ENCODE results near the gene CDK16. TPM values are rescaled to one million over a fixed set of nuclear protein-coding genes. Genes with fewer than 3 reads are reported as not detected.

CDK16 gene
- polyA plus RNA-seq, 1 donor from 2014 or later, result 99.0 TPM

GRCh38 chrX:47202877-47203276, 15.6 kb upstream of the CDK16 start:
- no peaks in the 10 kb centered on the region for H3F3A ChIP-seq (ENCODE audit: insufficient read depth, low read length, poor library complexity, severe bottlenecking)
- no peak overlapping the region for H3K4me2 ChIP-seq (ENCODE audit: low read length)
- no peaks in the 10 kb centered on the region for H3K9me2 ChIP-seq (ENCODE audit: insufficient read depth, low read length)
- no peaks in the 10 kb centered on the region for H3K27me3 ChIP-seq (ENCODE audit: insufficient read depth, low read depth, low read length)
- TF ChIP-seq CTCF (IDR thresholded peaks at IDR 0.05; ENCODE audit: poor library complexity, severe bottlenecking) (no peak), POLR2AphosphoS5 (IDR thresholded peaks at IDR 0.05) (no peak), TAF1 (IDR thresholded peaks at IDR 0.05; ENCODE audit: low read depth) (no peak), EZH2 (IDR thresholded peaks at IDR 0.05; ENCODE audit: borderline replicate concordance, insufficient read depth, low read length, poor library complexity, severe bottlenecking) (no peak), RAD21 (conservative IDR thresholded peaks at IDR 0.05) (no peak), EP300 (conservative IDR thresholded peaks at IDR 0.05; ENCODE audit: poor library complexity, severe bottlenecking) (no peak), SMC3 (conservative IDR thresholded peaks at IDR 0.05; ENCODE audit: poor library complexity) (no peak), MXI1 (conservative IDR thresholded peaks at IDR 0.05; ENCODE audit: poor library complexity, severe bottlenecking) (no peak)
- TF ChIP-seq, protein P1, sequence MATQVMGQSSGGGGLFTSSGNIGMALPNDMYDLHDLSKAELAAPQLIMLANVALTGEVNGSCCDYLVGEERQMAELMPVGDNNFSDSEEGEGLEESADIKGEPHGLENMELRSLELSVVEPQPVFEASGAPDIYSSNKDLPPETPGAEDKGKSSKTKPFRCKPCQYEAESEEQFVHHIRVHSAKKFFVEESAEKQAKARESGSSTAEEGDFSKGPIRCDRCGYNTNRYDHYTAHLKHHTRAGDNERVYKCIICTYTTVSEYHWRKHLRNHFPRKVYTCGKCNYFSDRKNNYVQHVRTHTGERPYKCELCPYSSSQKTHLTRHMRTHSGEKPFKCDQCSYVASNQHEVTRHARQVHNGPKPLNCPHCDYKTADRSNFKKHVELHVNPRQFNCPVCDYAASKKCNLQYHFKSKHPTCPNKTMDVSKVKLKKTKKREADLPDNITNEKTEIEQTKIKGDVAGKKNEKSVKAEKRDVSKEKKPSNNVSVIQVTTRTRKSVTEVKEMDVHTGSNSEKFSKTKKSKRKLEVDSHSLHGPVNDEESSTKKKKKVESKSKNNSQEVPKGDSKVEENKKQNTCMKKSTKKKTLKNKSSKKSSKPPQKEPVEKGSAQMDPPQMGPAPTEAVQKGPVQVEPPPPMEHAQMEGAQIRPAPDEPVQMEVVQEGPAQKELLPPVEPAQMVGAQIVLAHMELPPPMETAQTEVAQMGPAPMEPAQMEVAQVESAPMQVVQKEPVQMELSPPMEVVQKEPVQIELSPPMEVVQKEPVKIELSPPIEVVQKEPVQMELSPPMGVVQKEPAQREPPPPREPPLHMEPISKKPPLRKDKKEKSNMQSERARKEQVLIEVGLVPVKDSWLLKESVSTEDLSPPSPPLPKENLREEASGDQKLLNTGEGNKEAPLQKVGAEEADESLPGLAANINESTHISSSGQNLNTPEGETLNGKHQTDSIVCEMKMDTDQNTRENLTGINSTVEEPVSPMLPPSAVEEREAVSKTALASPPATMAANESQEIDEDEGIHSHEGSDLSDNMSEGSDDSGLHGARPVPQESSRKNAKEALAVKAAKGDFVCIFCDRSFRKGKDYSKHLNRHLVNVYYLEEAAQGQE (IDR thresholded peaks at IDR 0.05; ENCODE audit: borderline replicate concordance), result no peak
- no peak overlapping the region for H3K4me3 ChIP-seq (ENCODE audit: low read length)
- H3K9ac ChIP-seq (ENCODE audit: low read length), result no peak overlapping the region
- no peaks in the 10 kb centered on the region for H3K36me3 ChIP-seq (ENCODE audit: insufficient read depth, low read length)
- H3K9me3 ChIP-seq (ENCODE audit: low read length), result no peaks in the 10 kb centered on the region
- no peaks in the 10 kb centered on the region for H4K20me1 ChIP-seq (ENCODE audit: insufficient read depth)
- peaks cover 3% of the 10 kb centered on the region for H3K79me2 ChIP-seq (replicated peaks; ENCODE audit: insufficient read depth, low read length)
- no peak overlapping the region for H3K27ac ChIP-seq (ENCODE audit: low read length)
- no peak overlapping the region for H2AFZ ChIP-seq (ENCODE audit: low read depth, low read length)

- Histone ChIP-seq H4K20me1 (ENCODE audit: insufficient read depth) (no peaks in the 10 kb centered on the region), H3K4me2 (ENCODE audit: low read length) (no peak overlapping the region), H3K9me2 (ENCODE audit: insufficient read depth, low read length) (no peaks in the 10 kb centered on the region), H3F3A (ENCODE audit: insufficient read depth, low read length, poor library complexity, severe bottlenecking) (no peaks in the 10 kb centered on the region), H3K9me3 (ENCODE audit: low read length) (no peaks in the 10 kb centered on the region), H3K9ac (ENCODE audit: low read length) (no peak overlapping the region), H3K27ac (ENCODE audit: low read length) (no peak overlapping the region), H2AFZ (ENCODE audit: low read depth, low read length) (no peak overlapping the region), H3K27me3 (ENCODE audit: insufficient read depth, low read depth, low read length) (no peaks in the 10 kb centered on the region), H3K4me3 (ENCODE audit: low read length) (no peak overlapping the region), H3K36me3 (ENCODE audit: insufficient read depth, low read length) (no peaks in the 10 kb centered on the region), H3K79me2 (replicated peaks; ENCODE audit: insufficient read depth, low read length) (no peaks in the 10 kb centered on the region)
- TF ChIP-seq EP300 (conservative IDR thresholded peaks at IDR 0.05; ENCODE audit: poor library complexity, severe bottlenecking) (no peak), POLR2AphosphoS5 (IDR thresholded peaks at IDR 0.05) (no peak), CTCF (IDR thresholded peaks at IDR 0.05; ENCODE audit: poor library complexity, severe bottlenecking) (no peak), MXI1 (conservative IDR thresholded peaks at IDR 0.05; ENCODE audit: poor library complexity, severe bottlenecking) (no peak), RAD21 (conservative IDR thresholded peaks at IDR 0.05) (no peak), SMC3 (conservative IDR thresholded peaks at IDR 0.05; ENCODE audit: poor library complexity) (no peak)
- TF ChIP-seq, protein P1 (IDR thresholded peaks at IDR 0.05; ENCODE audit: borderline replicate concordance), result no peak
Observed at GRCh38 chrX:47204970-47205369, 13.5 kb upstream of the CDK16 start.

All from neural cell (in vitro differentiated cells).